Measurements from ENCODE around the gene SESTD1. TPM values are rescaled to one million over a fixed set of nuclear protein-coding genes. Genes with fewer than 3 reads are reported as not detected.

The SESTD1 gene
- total RNA-seq, 1 experiment from 2014 or later = 10.7 TPM

- no peak for DNase-seq (ENCODE audit: low spot score)
Observed at GRCh38 chr2:179186126-179186525, 78.5 kb downstream of the SESTD1 start.

- no peak for DNase-seq (ENCODE audit: low spot score)
Observed at GRCh38 chr2:179184610-179185009, 80.0 kb downstream of the SESTD1 start.

GRCh38 chr2:179181002-179181401 lies 83.6 kb downstream of the SESTD1 start:
- no peak for DNase-seq (ENCODE audit: low spot score)

GRCh38 chr2:179180242-179180641 lies 84.4 kb downstream of the SESTD1 start:
- no peak for DNase-seq (ENCODE audit: low spot score)

- no peak for DNase-seq (ENCODE audit: low spot score)
Observed at GRCh38 chr2:179179719-179180118, 84.9 kb downstream of the SESTD1 start.

GRCh38 chr2:179177694-179178093 lies 86.9 kb downstream of the SESTD1 start:
- DNase-seq (ENCODE audit: low spot score) = no peak

- no peak for DNase-seq (ENCODE audit: low spot score)
Observed at GRCh38 chr2:179174240-179174639, 90.4 kb downstream of the SESTD1 start.

- DNase-seq (ENCODE audit: low spot score) = no peak
Observed at GRCh38 chr2:179172894-179173293, 91.7 kb downstream of the SESTD1 start.

GRCh38 chr2:179171371-179171770 lies 93.3 kb downstream of the SESTD1 start:
- DNase-seq (ENCODE audit: low spot score) = no peak

- no peak for DNase-seq (ENCODE audit: low spot score)
Observed at GRCh38 chr2:179170901-179171300, 93.7 kb downstream of the SESTD1 start.

GRCh38 chr2:179165356-179166000 lies 99.2 kb downstream of the SESTD1 start:
- no peak for DNase-seq (ENCODE audit: low spot score)

GRCh38 chr2:179141206-179141605 lies 123.4 kb downstream of the SESTD1 start:
- DNase-seq (ENCODE audit: low spot score) = no peak

GRCh38 chr2:179140571-179140970 lies 124.1 kb downstream of the SESTD1 start:
- no peak for DNase-seq (ENCODE audit: low spot score)

GRCh38 chr2:179139506-179139905 lies 125.1 kb downstream of the SESTD1 start:
- no peak for DNase-seq (ENCODE audit: low spot score)

GRCh38 chr2:179137200-179137759 lies 127.4 kb downstream of the SESTD1 start:
- no peak for DNase-seq (ENCODE audit: low spot score)

- DNase-seq (ENCODE audit: low spot score) = no peak
Observed at GRCh38 chr2:179133016-179133415, 131.6 kb downstream of the SESTD1 start.

- no peak for DNase-seq (ENCODE audit: low spot score)
Observed at GRCh38 chr2:179132076-179132475, 132.6 kb downstream of the SESTD1 start.

GRCh38 chr2:179130560-179130959 lies 134.1 kb downstream of the SESTD1 start:
- DNase-seq (ENCODE audit: low spot score) = no peak

GRCh38 chr2:179129574-179130238 lies 134.9 kb downstream of the SESTD1 start:
- DNase-seq (ENCODE audit: low spot score) = no peak

- DNase-seq (ENCODE audit: low spot score) = no peak
Observed at GRCh38 chr2:179125404-179125803, 139.2 kb downstream of the SESTD1 start.

GRCh38 chr2:179124282-179124681 lies 140.3 kb downstream of the SESTD1 start:
- DNase-seq (ENCODE audit: low spot score) = no peak

- DNase-seq (ENCODE audit: low spot score) = no peak
Observed at GRCh38 chr2:179123272-179123662, 141.4 kb downstream of the SESTD1 start.

GRCh38 chr2:179107737-179108136 lies 156.9 kb downstream of the SESTD1 start:
- no peak for DNase-seq (ENCODE audit: low spot score)

All from H4 (cell line).